Measurements from ENCODE around the gene KLF3. TPM values are rescaled to one million over a fixed set of nuclear protein-coding genes. Genes with fewer than 3 reads are reported as not detected.

The KLF3 gene
- total RNA-seq, 2 experiments from 2014 or later = 203 to 204 TPM

- ChIA-PET CTCF (no interaction called here), POLR2A (no interaction called here)
- ATAC-seq (ENCODE audit: poor library complexity) = no peak
- Histone ChIP-seq H3K9me3 (ENCODE audit: control insufficient read depth in 1 of 2, insufficient read depth in 1 of 2, low read length in 2 of 2) (no peaks in the 10 kb centered on the region), H3K27me3 (ENCODE audit: control insufficient read depth in 1 of 2, insufficient read depth in 2 of 2, low read length in 2 of 2) (no peaks in the 10 kb centered on the region), H3K27ac (ENCODE audit: low read depth in 1 of 2, low read length in 2 of 2) (no peak overlapping the region), H3K4me1 (ENCODE audit: insufficient read depth, low read length) (peaks cover 15% of the 10 kb centered on the region), H3K4me3 (ENCODE audit: low read length) (no peak overlapping the region), H3K36me3 (ENCODE audit: insufficient read depth, low read length) (no peaks in the 10 kb centered on the region)
- Mint-ChIP-seq H3K27me3 (no peaks in the 10 kb centered on the region), H3K4me1 (ENCODE audit: low read depth) (peaks cover 14% of the 10 kb centered on the region), H3K27ac (no peak overlapping the region), H3K36me3 (ENCODE audit: low read depth) (no peaks in the 10 kb centered on the region), H3K4me3 (no peak overlapping the region), H3K9me3 (peaks cover 2% of the 10 kb centered on the region)
- TF ChIP-seq CTCF (IDR thresholded peaks at IDR 0.05) = no peak
- intact Hi-C loops (cut with DNase I, micrococcal nuclease) = no loop called here
- DNase-seq = no peak
Measured at GRCh38 chr4:38733663-38734062, 69.7 kb downstream of the KLF3 start.

GRCh38 chr4:38734446-38734845, 70.4 kb downstream of the KLF3 start:
- no peak for ATAC-seq (ENCODE audit: poor library complexity)
- intact Hi-C loops (cut with DNase I, micrococcal nuclease) = no loop called here

GRCh38 chr4:38734911-38735310, 70.9 kb downstream of the KLF3 start:
- intact Hi-C loops (cut with DNase I, micrococcal nuclease) = no loop called here
- no peak for TF ChIP-seq CTCF (IDR thresholded peaks at IDR 0.05)
- Mint-ChIP-seq H3K36me3 (ENCODE audit: low read depth) (no peaks in the 10 kb centered on the region), H3K4me3 (no peak overlapping the region), H3K27me3 (no peaks in the 10 kb centered on the region), H3K27ac (no peak overlapping the region), H3K9me3 (peaks cover 2% of the 10 kb centered on the region), H3K4me1 (ENCODE audit: low read depth) (peaks cover 8% of the 10 kb centered on the region)
- H3K4me1 ChIP-seq (ENCODE audit: insufficient read depth, low read length) = peaks cover 11% of the 10 kb centered on the region
- ATAC-seq (ENCODE audit: poor library complexity) (no peak), DNase-seq (no peak)
- H3K4me3 ChIP-seq (ENCODE audit: low read length) = no peak overlapping the region
- H3K36me3 ChIP-seq (ENCODE audit: insufficient read depth, low read length) = no peaks in the 10 kb centered on the region
- H3K9me3 ChIP-seq (ENCODE audit: control insufficient read depth in 1 of 2, insufficient read depth in 1 of 2, low read length in 2 of 2) = no peaks in the 10 kb centered on the region
- CTCF ChIA-PET = interaction anchor here (0.9 kb wide), 1 partner anchor 545 kb away, joined by 3 read pairs; no protein-coding TSS in a partner anchor
- no peak overlapping the region for H3K27ac ChIP-seq (ENCODE audit: low read depth in 1 of 2, low read length in 2 of 2)
- no peaks in the 10 kb centered on the region for H3K27me3 ChIP-seq (ENCODE audit: control insufficient read depth in 1 of 2, insufficient read depth in 2 of 2, low read length in 2 of 2)
- POLR2A ChIA-PET = no interaction called here

More at GRCh38 chr4:38734446-38734845, 70.4 kb downstream of the KLF3 start:
- Histone ChIP-seq H3K4me3 (ENCODE audit: low read length) (no peak overlapping the region), H3K27ac (ENCODE audit: low read depth in 1 of 2, low read length in 2 of 2) (no peak overlapping the region), H3K36me3 (ENCODE audit: insufficient read depth, low read length) (no peaks in the 10 kb centered on the region), H3K9me3 (ENCODE audit: control insufficient read depth in 1 of 2, insufficient read depth in 1 of 2, low read length in 2 of 2) (no peaks in the 10 kb centered on the region), H3K27me3 (ENCODE audit: control insufficient read depth in 1 of 2, insufficient read depth in 2 of 2, low read length in 2 of 2) (no peaks in the 10 kb centered on the region), H3K4me1 (ENCODE audit: insufficient read depth, low read length) (peaks cover 11% of the 10 kb centered on the region)
- H3K9me3 Mint-ChIP-seq = peaks cover 2% of the 10 kb centered on the region
- no peaks in the 10 kb centered on the region for H3K27me3 Mint-ChIP-seq
- no peak for TF ChIP-seq CTCF (IDR thresholded peaks at IDR 0.05)
- POLR2A ChIA-PET = no interaction called here
- no peak for DNase-seq
- H3K4me3 Mint-ChIP-seq = no peak overlapping the region
- H3K27ac Mint-ChIP-seq = no peak overlapping the region
- no peaks in the 10 kb centered on the region for H3K36me3 Mint-ChIP-seq (ENCODE audit: low read depth)
- peaks cover 8% of the 10 kb centered on the region for H3K4me1 Mint-ChIP-seq (ENCODE audit: low read depth)
- CTCF ChIA-PET = no interaction called here

Data from CD4-positive, alpha-beta T cell (primary cell).